ENCODE results near the gene BIRC5.
"Not testable (repeated sequence)": the region's sequence is repeated elsewhere in the genome, so short reads cannot be mapped to it uniquely, and the experiment has no call there.

BIRC5 gene

GRCh38 chr17:78226055-78226758 is 12.2 kb downstream of the BIRC5 start:
- no peak for DNase-seq

- DNase-seq, result no peak
Measured at GRCh38 chr17:78226759-78227454, 12.9 kb downstream of the BIRC5 start.

- no peak for DNase-seq
Measured at GRCh38 chr17:78227455-78227916, 13.4 kb downstream of the BIRC5 start.

- DNase-seq, result no peak
Measured at GRCh38 chr17:78228176-78228575, 14.1 kb downstream of the BIRC5 start.

- no peak for DNase-seq
Measured at GRCh38 chr17:78230252-78230962, 16.4 kb downstream of the BIRC5 start.

- no peak for DNase-seq
Measured at GRCh38 chr17:78230996-78231935, 17.2 kb downstream of the BIRC5 start, which contains the start of gene TMEM235. TSS of gene TMEM235 (plus strand) at chr17:78231631. CDS start at chr17:78232024, 393 bp downstream.

GRCh38 chr17:78231991-78232858 is 18.2 kb downstream of the BIRC5 start:
- no peak for DNase-seq

GRCh38 chr17:78232859-78233173 is 18.8 kb downstream of the BIRC5 start:
- no peak for DNase-seq

GRCh38 chr17:78233678-78234077 is 19.6 kb downstream of the BIRC5 start:
- DNase-seq, result no peak

GRCh38 chr17:78234261-78234865 is 20.3 kb downstream of the BIRC5 start:
- no peak for DNase-seq

GRCh38 chr17:78235022-78235421 is 21.0 kb downstream of the BIRC5 start:
- DNase-seq, result not testable (repeated sequence)

- no peak for DNase-seq
Measured at GRCh38 chr17:78235885-78236284, 21.8 kb downstream of the BIRC5 start.

GRCh38 chr17:78236362-78237127 is 22.5 kb downstream of the BIRC5 start:
- no peak for DNase-seq

GRCh38 chr17:78237401-78238012 is 23.5 kb downstream of the BIRC5 start:
- DNase-seq, result no peak

- DNase-seq, result no peak
Measured at GRCh38 chr17:78238823-78239488, 24.9 kb downstream of the BIRC5 start.

- DNase-seq, result no peak
Measured at GRCh38 chr17:78239489-78239931, 25.5 kb downstream of the BIRC5 start.

- DNase-seq, result no peak
Measured at GRCh38 chr17:78240012-78240655, 26.1 kb downstream of the BIRC5 start.

GRCh38 chr17:78240839-78241238 is 26.8 kb downstream of the BIRC5 start:
- no peak for DNase-seq
